DOHH2 (cell line): ENCODE data around the gene DIS3L2.
"Not testable (repeated sequence)": the region's sequence is repeated elsewhere in the genome, so short reads cannot be mapped to it uniquely, and the experiment has no call there.

Experiments used
- H3F3A ChIP-seq: fragments of 200-600 bp; sonication (generic), shearing (Covaris generic); 2 replicates; pipeline ENCODE4 v1.6.0; 2016; ENCODE audit warnings: antibody characterized with exemption, mild to moderate bottlenecking; ENCODE audit not compliant: control insufficient read depth, insufficient read depth
- H3K27ac ChIP-seq: fragments of 200-600 bp; sonication (generic); 2 replicates; pipeline ENCODE4 v1.5.1; 2014; ENCODE audit warnings: low read depth, mild to moderate bottlenecking, low read length, moderate library complexity
- H3K27me3 ChIP-seq: fragments of 200-600 bp; sonication (generic); 2 replicates; pipeline ENCODE4 v1.6.1; 2014; ENCODE audit warnings: mild to moderate bottlenecking, low read length, mixed read lengths; ENCODE audit not compliant: control insufficient read depth
- H3K36me3 ChIP-seq: fragments of 200-600 bp; sonication (generic); 2 replicates; pipeline ENCODE4 v1.6.1; 2014; ENCODE audit warnings: mild to moderate bottlenecking, low read length, moderate library complexity, mixed read lengths; ENCODE audit not compliant: control insufficient read depth
- H3K4me1 ChIP-seq: fragments of 200-600 bp; sonication (generic); 2 replicates; pipeline ENCODE4 v1.6.1; 2014; ENCODE audit warnings: mild to moderate bottlenecking, low read length, mixed read lengths; ENCODE audit not compliant: control insufficient read depth
- H3K4me2 ChIP-seq: fragments of 200-600 bp; sonication (generic); 2 replicates; pipeline ENCODE4 v1.6.0; 2014; ENCODE audit warnings: mild to moderate bottlenecking, low read length, moderate library complexity
- H3K4me3 ChIP-seq: fragments of 200-600 bp; sonication (generic); 2 replicates; pipeline ENCODE4 v1.5.1; 2014; ENCODE audit warnings: mild to moderate bottlenecking, low read length, mixed read lengths
- H3K79me2 ChIP-seq: fragments of 200-600 bp; sonication (generic); 2 replicates; pipeline ENCODE4 v1.6.1; 2014; ENCODE audit warnings: mild to moderate bottlenecking, low read length, mixed read lengths; ENCODE audit not compliant: control insufficient read depth
- H3K9me2 ChIP-seq: fragments of 200-600 bp; sonication (generic); replicated peaks from 2 replicates; pipeline ENCODE4 v1.6.1; 2014; ENCODE audit warnings: mild to moderate bottlenecking, low read length, mixed read lengths; ENCODE audit not compliant: control insufficient read depth
- H3K9me3 ChIP-seq: fragments of 200-600 bp; sonication (generic); 2 replicates; pipeline ENCODE4 v1.6.1; 2014; ENCODE audit warnings: antibody characterized with exemption, low read length, mixed read lengths; ENCODE audit not compliant: control insufficient read depth, insufficient read depth
- H4K20me1 ChIP-seq: fragments of 200-600 bp; sonication (generic); 2 replicates; pipeline ENCODE4 v1.6.0; 2014; ENCODE audit warnings: low read depth, mild to moderate bottlenecking, antibody characterized with exemption, low read length, moderate library complexity; ENCODE audit not compliant: control insufficient read depth, insufficient read depth
- CTCF ChIP-seq: fragments of 200-600 bp; sonication (generic); IDR thresholded peaks from one replicate; pipeline ENCODE4 v1.5.1; 2014; ENCODE audit warnings: antibody characterized with exemption, mild to moderate bottlenecking, low read depth, low read length; ENCODE audit not compliant: poor library complexity, severe bottlenecking
- EZH2phosphoT487 ChIP-seq: fragments of 200-600 bp; sonication (generic); IDR thresholded peaks from 2 replicates; pipeline ENCODE4 v1.6.1; 2017; ENCODE audit warnings: borderline replicate concordance, mild to moderate bottlenecking, antibody characterized with exemption, low read length, moderate library complexity, mixed read lengths

DIS3L2 gene

GRCh38 chr2:232111551-232111950 lies 150.0 kb downstream of the DIS3L2 start:
- H3K4me2 ChIP-seq: no peak overlapping the region
- H3K9me2 ChIP-seq: no peaks in the 10 kb centered on the region

DNA sequence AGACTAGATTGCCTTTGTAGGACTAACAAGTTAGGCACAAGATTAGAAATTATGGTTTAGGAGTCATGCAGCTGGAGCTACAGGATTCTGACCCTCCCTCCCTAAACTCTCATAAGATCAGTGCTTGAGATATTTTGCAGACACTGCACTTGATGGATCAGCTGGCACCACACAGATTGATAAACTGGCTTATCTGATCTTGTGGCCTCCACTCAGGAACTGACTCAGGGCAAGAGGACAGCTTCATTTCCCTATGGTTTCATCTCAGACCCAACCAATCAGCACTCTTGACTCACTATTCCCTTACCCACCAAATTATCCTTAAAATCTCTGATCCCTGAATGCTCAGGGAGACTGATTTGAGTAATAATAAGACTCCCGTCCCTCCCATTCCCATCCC lies 152.3 kb downstream of the DIS3L2 start:
- no peaks in the 10 kb centered on the region for H3K27me3 ChIP-seq
- H3F3A ChIP-seq: no peaks in the 10 kb centered on the region
- H3K4me2 ChIP-seq: no peak overlapping the region

More at GRCh38 chr2:232111551-232111950, 150.0 kb downstream of the DIS3L2 start:
- H3F3A ChIP-seq: no peaks in the 10 kb centered on the region
- H3K4me3 ChIP-seq: no peak overlapping the region
- no peaks in the 10 kb centered on the region for H4K20me1 ChIP-seq
- H3K27ac ChIP-seq: no peak overlapping the region
- H3K9me3 ChIP-seq: no peaks in the 10 kb centered on the region
- TF ChIP-seq CTCF: no peak
- no peak for TF ChIP-seq EZH2phosphoT487
- H3K27me3 ChIP-seq: no peaks in the 10 kb centered on the region
- no peaks in the 10 kb centered on the region for H3K36me3 ChIP-seq
- H3K79me2 ChIP-seq: no peaks in the 10 kb centered on the region
- no peaks in the 10 kb centered on the region for H3K4me1 ChIP-seq

DNA sequence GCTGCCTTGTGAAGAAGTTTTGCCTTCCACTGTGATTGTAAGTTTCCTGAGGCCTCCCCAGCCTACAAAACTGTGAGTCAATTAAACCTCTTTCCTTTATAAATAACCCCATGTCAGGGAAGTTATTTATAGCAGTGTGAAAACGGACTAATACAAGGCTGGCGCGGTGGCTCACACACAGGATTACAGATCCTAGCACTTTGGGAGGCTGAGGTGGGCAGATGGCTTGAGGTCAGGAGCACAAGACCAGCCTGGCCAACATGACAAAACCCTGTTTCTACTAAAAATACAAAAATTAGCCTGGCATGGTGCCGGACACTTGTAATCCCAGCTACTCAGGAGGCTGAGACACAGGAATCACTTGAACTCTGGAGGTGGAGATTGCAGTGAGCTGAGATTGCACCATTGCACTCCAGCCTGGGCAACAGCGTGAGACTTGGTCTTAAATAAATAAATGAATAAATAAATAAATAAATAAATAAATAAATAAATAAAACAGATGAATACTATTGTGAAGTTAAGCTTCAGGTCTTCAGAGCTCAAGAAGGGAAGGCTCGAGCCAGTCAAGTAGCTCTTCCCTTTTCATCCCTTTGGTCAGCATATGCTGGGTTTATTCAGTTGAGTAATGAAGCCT lies 154.3 kb downstream of the DIS3L2 start:
- not testable (repeated sequence) for H3K9me2 ChIP-seq, H3K79me2 ChIP-seq, H3K9me3 ChIP-seq, H3K27me3 ChIP-seq, H4K20me1 ChIP-seq, H3K4me1 ChIP-seq, H3K4me3 ChIP-seq, H3K36me3 ChIP-seq, H3K4me2 ChIP-seq, H3F3A ChIP-seq, H3K27ac ChIP-seq

More for the DNA sequence above, 152.3 kb downstream of the DIS3L2 start:
- no peaks in the 10 kb centered on the region for H3K4me1 ChIP-seq
- no peak overlapping the region for H3K27ac ChIP-seq
- no peaks in the 10 kb centered on the region for H4K20me1 ChIP-seq
- TF ChIP-seq EZH2phosphoT487 (no peak), CTCF (no peak)
- no peaks in the 10 kb centered on the region for H3K9me3 ChIP-seq
- no peaks in the 10 kb centered on the region for H3K36me3 ChIP-seq
- no peak overlapping the region for H3K4me3 ChIP-seq
- H3K79me2 ChIP-seq: no peaks in the 10 kb centered on the region
- H3K9me2 ChIP-seq: no peaks in the 10 kb centered on the region

- no peaks in the 10 kb centered on the region for H3K79me2 ChIP-seq
- H3K9me3 ChIP-seq: no peaks in the 10 kb centered on the region
- no peak overlapping the region for H3K4me2 ChIP-seq
- H3F3A ChIP-seq: no peaks in the 10 kb centered on the region
- H3K4me3 ChIP-seq: no peak overlapping the region
- no peaks in the 10 kb centered on the region for H3K9me2 ChIP-seq
- no peak for TF ChIP-seq CTCF
- H3K27me3 ChIP-seq: no peaks in the 10 kb centered on the region
- H3K27ac ChIP-seq: no peak overlapping the region
- H3K4me1 ChIP-seq: no peaks in the 10 kb centered on the region
- no peaks in the 10 kb centered on the region for H4K20me1 ChIP-seq
- H3K36me3 ChIP-seq: no peaks in the 10 kb centered on the region
These were observed 155.3 kb downstream of the DIS3L2 start for GRCh38 chr2:232116852-232117251.
